Adrenal gland (tissue), 5 donors: ENCODE results near the gene AXIN1.

Experiments
- POLR2A ChIP-seq, 2 donors: fragments of 450-650 bp; IDR thresholded peaks; one replicate each; pipeline ENCODE4 v1.6.1; 2017; ENCODE audit warnings: antibody characterized with exemption in 2 of 2, mild to moderate bottlenecking in 2 of 2, moderate library complexity in 1 of 2
- TF ChIP-seq, protein P1 (sequence below), 6 experiments: fragments of 450-650 bp in 4 of 6; fragments of 200-600 bp in 2 of 6; sonication (generic) in 1 of 6; IDR thresholded peaks; 1 replicate in 5 of 6; 2 replicates in 1 of 6; pipeline versions ENCODE4 v1.5.1 to v1.8.0; 2016 to 2021; ENCODE audit warnings: antibody characterized with exemption in 6 of 6, mild to moderate bottlenecking in 2 of 6, moderate library complexity in 1 of 6
- donor health status: DM: no; HTN: no; CAD: no.

GRCh38 chr16:316741-317464, 35.6 kb downstream of the AXIN1 start:
- TF ChIP-seq, protein P1, sequence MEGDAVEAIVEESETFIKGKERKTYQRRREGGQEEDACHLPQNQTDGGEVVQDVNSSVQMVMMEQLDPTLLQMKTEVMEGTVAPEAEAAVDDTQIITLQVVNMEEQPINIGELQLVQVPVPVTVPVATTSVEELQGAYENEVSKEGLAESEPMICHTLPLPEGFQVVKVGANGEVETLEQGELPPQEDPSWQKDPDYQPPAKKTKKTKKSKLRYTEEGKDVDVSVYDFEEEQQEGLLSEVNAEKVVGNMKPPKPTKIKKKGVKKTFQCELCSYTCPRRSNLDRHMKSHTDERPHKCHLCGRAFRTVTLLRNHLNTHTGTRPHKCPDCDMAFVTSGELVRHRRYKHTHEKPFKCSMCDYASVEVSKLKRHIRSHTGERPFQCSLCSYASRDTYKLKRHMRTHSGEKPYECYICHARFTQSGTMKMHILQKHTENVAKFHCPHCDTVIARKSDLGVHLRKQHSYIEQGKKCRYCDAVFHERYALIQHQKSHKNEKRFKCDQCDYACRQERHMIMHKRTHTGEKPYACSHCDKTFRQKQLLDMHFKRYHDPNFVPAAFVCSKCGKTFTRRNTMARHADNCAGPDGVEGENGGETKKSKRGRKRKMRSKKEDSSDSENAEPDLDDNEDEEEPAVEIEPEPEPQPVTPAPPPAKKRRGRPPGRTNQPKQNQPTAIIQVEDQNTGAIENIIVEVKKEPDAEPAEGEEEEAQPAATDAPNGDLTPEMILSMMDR (IDR thresholded peaks at IDR 0.05): no peak
- TF ChIP-seq POLR2A (IDR thresholded peaks at IDR 0.05): no peak
